SK-N-SH (cell line): ENCODE results near the gene THAP2. TPM values are rescaled to one million over a fixed set of nuclear protein-coding genes. Genes with fewer than 3 reads are reported as not detected.

Experiments used
- CTCF ChIA-PET: fragments of 300-600, 350-600 bp; formaldehyde crosslinking; extraction: SDS; loops from one replicate; lab custom pipeline; 2021; lab: Yijun Ruan, JAX
- POLR2A ChIA-PET: fragments of 350-600 bp; sonication (Branson Sonifier 250); formaldehyde crosslinking; extraction: SDS; loops from one replicate; lab custom pipeline; 2020; ENCODE audit warnings: antibody characterized with exemption, inconsistent platforms; lab: Yijun Ruan, JAX
- DNase-seq: peaks from one replicate; pipeline ENCODE4 v3.0.0; 2012
- H2AFZ ChIP-seq: fragments of 200-600 bp; sonication (generic); 2 replicates; pipeline ENCODE4 v1.8.1; 2016; ENCODE audit warnings: antibody characterized with exemption, mild to moderate bottlenecking, low read depth
- H3F3A ChIP-seq: fragments of 200-600 bp; sonication (generic); replicated peaks from 2 replicates; pipeline ENCODE3; 2016; ENCODE audit warnings: antibody characterized with exemption, mild to moderate bottlenecking; ENCODE audit not compliant: insufficient read depth
- H3K27ac ChIP-seq, 2 experiments: fragments of 200-500 bp in 1 of 2; fragments of 200-600 bp in 1 of 2; sonication (Bioruptor generic) in 1 of 2; sonication (generic), shearing (Covaris generic) in 1 of 2; 2 replicates each; pipeline versions ENCODE4 v1.5.1 to v1.6.1; 2014 to 2016; ENCODE audit warnings: low read depth in 2 of 2, inconsistent platforms in 1 of 2, low read length in 1 of 2, mild to moderate bottlenecking in 1 of 2, mixed read lengths in 1 of 2
- H3K27me3 ChIP-seq: fragments of 200-600 bp; sonication (generic), shearing (Covaris generic); 2 replicates; pipeline ENCODE4 v1.6.1; 2016; ENCODE audit warnings: mixed run types; ENCODE audit not compliant: insufficient read depth
- H3K36me3 ChIP-seq, 2 experiments: fragments of 200-500 bp in 1 of 2; fragments of 200-600 bp in 1 of 2; sonication (Bioruptor generic) in 1 of 2; sonication (generic) in 1 of 2; replicated peaks in 1 of 2; 2 replicates each; pipeline versions ENCODE3 to v1.5.1; 2014 to 2016; ENCODE audit warnings: low read length in 1 of 2, mild to moderate bottlenecking in 1 of 2; ENCODE audit not compliant: insufficient read depth in 2 of 2, control insufficient read depth in 1 of 2
- H3K4me1 ChIP-seq, 2 experiments: fragments of 200-500 bp in 1 of 2; fragments of 200-600 bp in 1 of 2; sonication (Bioruptor generic) in 1 of 2; sonication (generic), shearing (Covaris generic) in 1 of 2; 2 replicates each; pipeline versions ENCODE4 v1.5.1 to v1.6.1; 2014 to 2016; ENCODE audit warnings: low read depth in 1 of 2, low read length in 1 of 2, mixed run types in 1 of 2; ENCODE audit not compliant: insufficient read depth in 2 of 2, control insufficient read depth in 1 of 2
- H3K4me2 ChIP-seq: fragments of 200-600 bp; sonication (generic), shearing (Covaris generic); 2 replicates; pipeline ENCODE4 v1.6.1; 2017; ENCODE audit warnings: mixed run types
- H3K4me3 ChIP-seq, 2 experiments: fragments of 200-500 bp in 1 of 2; fragments of 200-600 bp in 1 of 2; sonication (Bioruptor generic) in 1 of 2; sonication (generic), shearing (Covaris generic) in 1 of 2; 2 replicates each; pipeline versions ENCODE4 v1.5.1 to v1.8.1; 2014 to 2016; ENCODE audit warnings: low read depth in 2 of 2, inconsistent platforms in 1 of 2, low read length in 1 of 2, mild to moderate bottlenecking in 1 of 2, mixed read lengths in 1 of 2, moderate library complexity in 1 of 2
- H3K79me2 ChIP-seq: fragments of 200-600 bp; sonication (generic); 2 replicates; pipeline ENCODE4 v1.8.1; 2017; ENCODE audit warnings: mild to moderate bottlenecking; ENCODE audit not compliant: insufficient read depth
- H3K9ac ChIP-seq: fragments of 200-600 bp; sonication (generic); 2 replicates; pipeline ENCODE4 v1.6.1; 2017; ENCODE audit warnings: mixed run types
- H3K9me2 ChIP-seq: fragments of 200-600 bp; sonication (generic); 2 replicates; pipeline ENCODE4 v1.6.1; 2017; ENCODE audit warnings: mixed run types
- H3K9me3 ChIP-seq: fragments of 200-600 bp; sonication (generic); 2 replicates; pipeline ENCODE4 v1.6.1; 2017; ENCODE audit warnings: mixed run types, mild to moderate bottlenecking, moderate library complexity
- H4K20me1 ChIP-seq: fragments of 200-600 bp; sonication (generic); 2 replicates; pipeline ENCODE4 v1.6.1; 2017; ENCODE audit warnings: mild to moderate bottlenecking, mixed run types; ENCODE audit not compliant: insufficient read depth
- EP300 ChIP-seq, 2 experiments: IDR thresholded peaks; 2 replicates each; pipeline versions ENCODE4 v1.4.0 to v1.6.1; 2012; ENCODE audit warnings: borderline replicate concordance in 1 of 2, low read depth in 1 of 2, low read length in 1 of 2
- GATA2 ChIP-seq: sonication (generic); formaldehyde crosslinking; IDR thresholded peaks from 2 replicates; pipeline ENCODE4 v1.5.0; 2020; ENCODE audit warnings: mild to moderate bottlenecking, missing genetic modification reagents
- MXI1 ChIP-seq: IDR thresholded peaks from 2 replicates; pipeline ENCODE4 v1.6.1; 2012; ENCODE audit warnings: mild to moderate bottlenecking, low read depth, low read length, improper control_type of control experiment
- NFIC ChIP-seq: IDR thresholded peaks from 2 replicates; pipeline ENCODE4 v1.4.0; 2012; ENCODE audit warnings: borderline replicate concordance
- POLR2AphosphoS5 ChIP-seq: IDR thresholded peaks from 2 replicates; pipeline ENCODE4 v1.6.1; 2012; ENCODE audit warnings: low read depth, low read length
- RAD21 ChIP-seq: IDR thresholded peaks from 2 replicates; pipeline ENCODE4 v1.6.1; 2012; ENCODE audit warnings: mild to moderate bottlenecking, low read length
- RFX5 ChIP-seq: IDR thresholded peaks from 2 replicates; pipeline ENCODE4 v1.6.1; 2012; ENCODE audit warnings: mild to moderate bottlenecking, improper control_type of control experiment, low read length
- SIN3A ChIP-seq: IDR thresholded peaks from 2 replicates; pipeline ENCODE4 v1.6.1; 2012; ENCODE audit warnings: low read depth, mild to moderate bottlenecking, low read length, moderate library complexity, borderline replicate concordance
- YY1 ChIP-seq: IDR thresholded peaks from 2 replicates; pipeline ENCODE4 v1.4.0; 2012; ENCODE audit warnings: low read depth, mild to moderate bottlenecking
- WGBS: methylation state at CpG from one replicate; pipeline ENCODE4 v1.1.6; 2017; ENCODE audit warnings: low lambda C conversion rate; 5-methylcytosine and 5-hydroxymethylcytosine counted together
- polyA plus RNA-seq, 3 experiments: library from polyadenylated mRNA; depleted of rRNA; stranded (reverse); fragments of >200 nt; gene quantifications; 2 replicates each; pipeline ENCODE4 v1.2.3, GENCODE V29; 2012

Gene THAP2
- polyA plus RNA-seq, 1 of the 3 experiments (the other 2 are of a cell fraction): 2.9 TPM

DNA sequence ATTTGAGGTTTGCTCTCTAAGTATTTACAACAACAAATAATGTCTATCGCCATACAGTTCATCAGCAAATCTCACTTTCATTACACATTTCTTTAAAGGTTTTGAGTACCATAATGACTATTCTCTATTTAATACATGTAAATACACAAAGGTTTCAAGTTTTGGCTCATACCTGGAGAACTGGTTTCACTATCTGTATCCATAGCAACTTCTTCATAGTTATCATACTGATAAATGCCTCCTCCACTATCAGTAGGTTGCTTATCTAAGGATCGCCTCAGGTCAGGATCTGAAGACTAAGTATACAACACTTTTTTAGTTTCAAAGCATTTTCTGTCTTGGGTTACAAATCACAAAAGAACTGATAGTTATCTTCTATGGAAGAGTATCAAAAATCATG, 21.8 kb upstream of the THAP2 start:
- peaks cover 81 to 93% of the 10 kb centered on the region in 2 experiments for H3K36me3 ChIP-seq
- 99% methylated on average over 2 of the region's 2 CpGs for WGBS
- CTCF ChIA-PET: interaction anchor here (0.9 to 1.6 kb wide), 2 partner anchors 56 to 105 kb away, joined by 3 to 5 read pairs; no protein-coding TSS in a partner anchor

DNA sequence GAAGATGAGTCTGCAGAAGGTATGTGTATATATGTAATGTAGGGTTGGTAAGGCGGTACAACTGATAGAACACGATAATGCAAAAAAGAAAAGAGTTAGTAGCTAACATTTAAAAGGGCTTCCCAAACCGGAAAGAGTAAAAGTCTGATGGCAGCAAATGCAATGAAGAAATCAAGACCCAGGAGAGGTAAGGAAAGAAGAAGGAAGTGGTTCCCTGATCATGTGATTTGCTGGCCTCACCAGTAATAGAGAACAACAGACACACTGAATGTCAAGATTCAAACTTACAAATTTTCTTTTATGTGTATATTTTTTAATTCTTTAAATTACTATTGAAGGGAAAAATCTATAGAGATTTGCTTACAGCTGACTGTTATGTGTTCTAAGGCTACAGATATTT, 18.8 kb upstream of the THAP2 start:
- Histone ChIP-seq H3K4me1 (peaks cover 0 to 12% of the 10 kb centered on the region in 2 experiments; a peak in 3 of 4 replicates), H3K27ac (no peak overlapping the region), H3K36me3 (peaks cover 79 to 92% of the 10 kb centered on the region in 2 experiments), H3K4me2 (no peak overlapping the region), H3K4me3 (no peak overlapping the region), H2AFZ (no peak overlapping the region), H3K9ac (no peak overlapping the region), H3K9me3 (no peaks in the 10 kb centered on the region; the same call in 1 of the 2 replicates), H3K27me3 (no peaks in the 10 kb centered on the region), H3K79me2 (peaks cover 88% of the 10 kb centered on the region), H3K9me2 (no peaks in the 10 kb centered on the region), H4K20me1 (peaks cover 12% of the 10 kb centered on the region), H3F3A (peaks cover 31% of the 10 kb centered on the region)
- TF ChIP-seq RAD21: no peak
- DNase-seq: no peak
- ChIA-PET POLR2A (no interaction called here), CTCF (interaction anchor here (2.0 to 2.7 kb wide), 4 partner anchors 9 to 253 kb away, joined by 4 to 17 read pairs (median 6); partner anchors contain the start of gene TMEM19)
- 94% methylated on average over 3 of the region's 3 CpGs for WGBS

More for the DNA sequence above, 21.8 kb upstream of the THAP2 start:
- Histone ChIP-seq H4K20me1 (no peaks in the 10 kb centered on the region), H3K4me2 (no peak overlapping the region), H3K4me1 (peaks cover 0 to 12% of the 10 kb centered on the region in 2 experiments; a peak in 3 of 4 replicates), H3K27ac (peak overlapping the region in 1 of 2 experiments; percentile 46; a peak in 2 of 4 replicates), H3K4me3 (no peak overlapping the region), H3K9me2 (no peaks in the 10 kb centered on the region), H3K9ac (no peak overlapping the region), H2AFZ (no peak overlapping the region), H3K79me2 (peaks cover 67% of the 10 kb centered on the region), H3K9me3 (no peaks in the 10 kb centered on the region; the same call in 1 of the 2 replicates), H3F3A (peaks cover 31% of the 10 kb centered on the region), H3K27me3 (no peaks in the 10 kb centered on the region)
- POLR2A ChIA-PET: no interaction called here
- no peak for DNase-seq
- TF ChIP-seq GATA2 (CRISPR knock-in tag): no peak
- TF ChIP-seq YY1: no peak
- no peak for TF ChIP-seq MXI1
- no peak for TF ChIP-seq RFX5
- TF ChIP-seq POLR2AphosphoS5: no peak

DNA sequence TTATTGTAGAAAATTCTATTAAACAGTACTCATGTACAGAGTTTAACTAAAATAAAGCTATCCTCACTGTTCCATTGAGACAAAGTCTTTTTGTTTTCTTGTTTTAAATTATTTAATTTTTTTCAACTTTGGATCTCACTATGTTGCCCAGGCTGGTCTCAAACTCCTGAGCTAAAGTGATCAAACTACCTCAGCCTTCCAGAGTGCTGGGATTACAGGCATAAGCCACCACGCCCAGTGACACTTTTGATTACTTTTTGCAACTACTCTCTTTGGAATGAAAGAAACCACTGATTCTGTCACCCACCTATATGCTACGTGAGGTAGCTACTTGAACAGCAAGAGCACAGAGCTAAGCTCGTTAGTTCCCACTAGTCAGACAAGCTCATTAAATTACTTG, 17.6 kb upstream of the THAP2 start:
- Histone ChIP-seq H3K4me2 (no peak overlapping the region), H3K9me2 (no peaks in the 10 kb centered on the region), H3K4me3 (no peak overlapping the region), H4K20me1 (peaks cover 24% of the 10 kb centered on the region), H3K9ac (no peak overlapping the region), H2AFZ (no peak overlapping the region), H3K9me3 (no peaks in the 10 kb centered on the region; the same call in 1 of the 2 replicates), H3K36me3 (peaks cover 78 to 92% of the 10 kb centered on the region in 2 experiments), H3F3A (peaks cover 30% of the 10 kb centered on the region), H3K79me2 (peaks cover 91% of the 10 kb centered on the region), H3K27ac (no peak overlapping the region), H3K27me3 (no peaks in the 10 kb centered on the region), H3K4me1 (peaks cover 0 to 8% of the 10 kb centered on the region in 2 experiments; a peak in 2 of 4 replicates)
- WGBS: 93% methylated on average over 3 of the region's 3 CpGs
- ChIA-PET CTCF (interaction anchor here (1.1 to 2.7 kb wide), 4 partner anchors 11 to 168 kb away, joined by 4 to 17 read pairs (median 6); partner anchors contain the start of gene TMEM19), POLR2A (no interaction called here)
- no peak for DNase-seq
- TF ChIP-seq NFIC: no peak
- TF ChIP-seq SIN3A: no peak
- no peak for TF ChIP-seq EP300 (IDR thresholded peaks at IDR 0.05; ENCODE audit: borderline replicate concordance in 1 of 2, low read depth in 1 of 2, low read length in 1 of 2)
